HG02840 (cell line): ENCODE measurements around the gene FASTKD1.
"Not testable (repeated sequence)": the region's sequence is repeated elsewhere in the genome, so short reads cannot be mapped to it uniquely, and the experiment has no call there.

Source experiments
- ATAC-seq: cut with Tn5 transposase; IDR thresholded peaks from one replicate; pipeline ENCODE4 v1.9.1; 2021; ENCODE audit warnings: mild to moderate bottlenecking, moderate library complexity, moderate number of reproducible peaks; ENCODE audit not compliant: unreplicated experiment, low FRiP score

FASTKD1 gene, protein sequence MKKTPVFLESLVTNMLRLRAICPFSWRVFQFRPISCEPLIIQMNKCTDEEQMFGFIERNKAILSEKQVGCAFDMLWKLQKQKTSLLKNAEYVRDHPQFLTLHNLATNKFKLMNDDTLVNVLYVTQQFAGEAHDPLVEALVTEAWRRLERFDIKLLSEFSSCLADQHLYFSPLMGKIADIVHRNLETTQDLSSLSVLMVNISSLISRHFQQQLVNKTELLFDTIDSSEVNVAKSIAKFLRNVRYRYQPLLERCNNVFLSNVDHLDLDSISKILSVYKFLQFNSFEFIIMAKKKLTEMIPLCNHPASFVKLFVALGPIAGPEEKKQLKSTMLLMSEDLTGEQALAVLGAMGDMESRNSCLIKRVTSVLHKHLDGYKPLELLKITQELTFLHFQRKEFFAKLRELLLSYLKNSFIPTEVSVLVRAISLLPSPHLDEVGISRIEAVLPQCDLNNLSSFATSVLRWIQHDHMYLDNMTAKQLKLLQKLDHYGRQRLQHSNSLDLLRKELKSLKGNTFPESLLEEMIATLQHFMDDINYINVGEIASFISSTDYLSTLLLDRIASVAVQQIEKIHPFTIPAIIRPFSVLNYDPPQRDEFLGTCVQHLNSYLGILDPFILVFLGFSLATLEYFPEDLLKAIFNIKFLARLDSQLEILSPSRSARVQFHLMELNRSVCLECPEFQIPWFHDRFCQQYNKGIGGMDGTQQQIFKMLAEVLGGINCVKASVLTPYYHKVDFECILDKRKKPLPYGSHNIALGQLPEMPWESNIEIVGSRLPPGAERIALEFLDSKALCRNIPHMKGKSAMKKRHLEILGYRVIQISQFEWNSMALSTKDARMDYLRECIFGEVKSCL

DNA sequence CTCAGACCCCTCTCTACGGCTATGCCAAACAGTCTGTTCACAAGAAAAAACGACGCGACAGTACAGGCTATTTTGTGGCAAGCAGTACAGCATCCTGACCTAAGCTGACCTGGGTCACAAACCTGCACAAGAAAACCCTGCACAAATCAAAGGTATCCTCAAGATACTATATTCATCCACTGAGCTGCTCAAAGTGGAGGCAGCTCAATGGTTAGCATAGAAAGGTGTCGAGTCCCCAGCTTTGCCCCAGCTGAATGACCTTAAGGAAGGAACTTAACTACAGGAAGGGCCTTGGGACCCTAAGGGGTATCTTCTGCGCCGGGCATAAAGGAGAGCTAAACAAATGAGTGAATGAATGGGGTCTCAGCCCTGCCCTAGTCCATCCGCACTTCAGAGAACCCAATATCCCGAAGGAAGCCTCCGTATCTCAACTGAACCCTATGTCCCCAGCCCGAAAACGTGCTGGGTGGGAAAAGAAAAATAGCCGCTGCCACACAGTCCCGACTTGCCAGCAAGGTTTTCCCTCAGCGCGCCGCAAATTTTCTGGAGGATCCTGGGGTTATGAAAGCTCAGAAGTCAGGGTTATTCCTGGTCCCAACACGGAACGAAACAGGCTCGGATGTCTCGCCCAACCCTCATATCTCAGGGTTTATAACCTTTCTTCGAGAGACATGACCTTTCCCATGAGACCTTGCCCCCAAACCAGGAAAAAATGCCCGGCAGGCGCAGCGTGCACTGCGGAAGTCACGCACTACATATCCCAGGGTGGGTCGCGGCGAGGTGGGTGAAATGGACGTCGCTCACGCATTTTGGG lies at the start of gene FASTKD1:
TSS of gene FASTKD1 (minus strand) at position 706 of the 814 bp plus-strand sequence. CDS start 1,836 bp downstream, outside the sequence.
- ATAC-seq = peak; percentile 98

DNA sequence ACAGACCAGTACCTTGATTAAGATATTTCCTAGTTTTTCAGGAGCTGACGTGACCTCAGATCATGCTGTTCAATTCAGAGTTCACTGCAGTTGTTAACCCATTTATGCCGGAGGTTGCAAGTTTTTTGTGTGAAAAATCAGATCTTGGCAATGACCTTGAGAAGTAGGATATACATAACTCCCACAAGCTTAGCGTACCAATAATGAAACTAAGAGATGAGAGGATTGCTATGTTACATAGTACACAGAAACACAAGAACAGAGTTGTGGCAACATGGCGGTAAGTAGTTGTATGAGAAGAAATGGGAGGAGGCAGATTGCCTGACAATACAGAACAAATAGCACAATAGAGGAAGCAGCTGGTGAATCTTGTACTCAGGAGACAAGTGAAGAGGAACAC lies 49.6 kb upstream of the FASTKD1 start:
- ATAC-seq = no peak

DNA sequence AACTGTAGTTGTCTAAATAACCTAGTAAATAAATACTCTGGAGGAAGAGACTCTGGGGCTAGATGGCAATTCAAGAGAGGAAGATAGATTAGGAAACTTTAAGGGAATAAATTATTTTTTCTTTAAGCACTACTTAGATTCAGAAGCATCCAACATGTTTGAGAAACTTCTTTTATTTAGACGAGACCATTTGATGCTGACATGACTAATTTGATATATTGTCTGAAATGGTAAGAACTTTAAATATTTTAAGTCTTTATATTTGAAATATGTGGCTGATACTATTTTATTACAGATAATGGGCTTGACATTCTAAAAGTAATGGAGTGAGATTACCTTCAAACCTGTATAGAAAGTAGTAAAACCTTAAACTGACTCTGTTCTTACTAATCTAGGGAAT lies 46.8 kb upstream of the FASTKD1 start:
- ATAC-seq = no peak

DNA sequence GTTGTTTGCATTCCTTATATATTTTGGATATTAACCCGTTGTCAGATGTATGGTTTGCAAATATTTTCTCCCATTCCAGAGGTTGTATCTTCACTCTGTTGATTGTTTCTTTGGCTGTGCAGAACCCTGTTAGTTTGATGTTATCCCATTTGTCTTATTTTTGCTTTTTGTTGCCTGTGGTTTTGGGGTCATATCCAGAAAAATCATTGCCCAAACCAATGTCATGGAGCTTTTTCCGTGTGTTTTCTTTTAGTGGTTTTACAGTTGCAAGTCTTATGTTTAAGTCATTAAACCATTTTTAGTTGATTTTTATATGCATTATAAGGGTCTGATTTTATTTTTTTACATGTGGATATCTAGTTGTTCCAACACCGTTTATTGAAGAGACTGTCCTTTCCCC lies 46.3 kb upstream of the FASTKD1 start:
- ATAC-seq = no peak

DNA sequence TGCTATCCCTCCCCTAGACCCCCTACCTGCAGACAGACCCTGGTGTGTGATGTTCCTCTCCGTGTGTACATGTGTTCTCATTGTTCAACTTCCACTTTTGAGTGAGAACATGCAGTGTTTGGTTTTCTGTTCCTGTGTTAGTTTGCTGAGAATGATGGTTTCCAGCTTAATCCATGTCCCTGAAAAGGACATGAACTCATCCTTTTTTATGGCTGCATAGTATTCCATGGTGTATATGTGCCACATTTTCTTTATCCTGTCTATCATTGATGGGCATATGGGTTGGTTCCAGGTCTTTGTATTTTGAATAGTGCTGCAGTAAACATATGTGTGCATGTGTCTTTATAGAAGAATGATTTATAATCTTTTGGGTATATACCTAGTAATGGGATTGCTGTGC lies 42.3 kb upstream of the FASTKD1 start:
- not testable (repeated sequence) for ATAC-seq

DNA sequence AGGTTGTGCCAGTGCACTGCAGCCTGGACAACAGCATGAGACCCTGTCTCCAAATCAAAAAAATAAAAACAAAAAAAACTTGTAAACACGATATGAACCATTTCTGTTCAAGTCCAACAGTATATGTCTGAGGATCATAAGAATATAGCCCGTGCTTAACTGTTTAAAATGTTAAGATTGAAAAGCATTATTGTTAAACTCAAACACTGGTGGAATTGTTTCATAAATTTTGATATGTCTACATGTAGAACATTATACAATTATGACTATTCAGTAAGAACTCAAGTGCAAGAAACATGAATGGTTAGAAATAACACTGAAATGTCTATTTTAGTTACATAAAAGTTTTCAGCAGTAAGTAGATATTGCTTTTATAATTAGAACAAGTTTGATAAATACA lies 40.2 kb upstream of the FASTKD1 start:
- ATAC-seq = no peak

DNA sequence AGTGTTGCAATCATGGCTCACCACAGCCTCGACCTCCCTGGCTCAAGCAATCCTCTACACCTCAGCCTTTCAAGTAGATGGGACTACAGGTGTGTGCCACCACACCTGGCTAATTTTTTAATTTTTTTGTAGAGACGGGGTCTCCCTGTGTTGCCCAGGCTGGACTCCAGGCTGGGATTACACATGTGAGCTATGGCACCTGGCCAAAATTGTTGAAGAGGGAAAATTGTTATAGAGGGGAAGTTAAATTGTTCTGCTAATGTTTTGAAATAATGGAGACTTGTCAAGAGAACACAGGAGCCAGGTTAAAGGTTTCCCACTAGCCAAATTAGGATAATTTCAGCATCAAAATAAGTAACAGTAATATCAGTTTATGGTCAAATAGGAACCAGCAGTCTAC lies 35.6 kb upstream of the FASTKD1 start:
- no peak for ATAC-seq

DNA sequence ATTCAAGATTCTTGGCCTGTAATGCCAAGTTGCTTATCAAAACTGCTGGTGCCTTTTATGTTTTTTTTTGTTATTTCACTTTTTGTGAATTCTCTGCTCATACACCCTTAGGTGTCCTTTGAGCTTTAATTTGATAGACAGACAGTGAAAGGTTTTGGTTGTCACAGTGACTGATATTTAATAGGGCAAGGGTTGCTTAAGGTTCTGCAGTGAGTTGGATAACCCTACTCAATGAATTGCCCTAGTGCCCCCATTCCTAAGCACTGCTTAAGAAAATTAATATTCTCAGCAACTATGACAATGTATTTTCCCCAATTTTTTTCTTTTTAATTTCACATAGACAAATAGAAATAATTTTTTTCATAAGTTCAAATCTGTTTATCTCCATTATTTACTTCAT lies 25.9 kb upstream of the FASTKD1 start:
- no peak for ATAC-seq

DNA sequence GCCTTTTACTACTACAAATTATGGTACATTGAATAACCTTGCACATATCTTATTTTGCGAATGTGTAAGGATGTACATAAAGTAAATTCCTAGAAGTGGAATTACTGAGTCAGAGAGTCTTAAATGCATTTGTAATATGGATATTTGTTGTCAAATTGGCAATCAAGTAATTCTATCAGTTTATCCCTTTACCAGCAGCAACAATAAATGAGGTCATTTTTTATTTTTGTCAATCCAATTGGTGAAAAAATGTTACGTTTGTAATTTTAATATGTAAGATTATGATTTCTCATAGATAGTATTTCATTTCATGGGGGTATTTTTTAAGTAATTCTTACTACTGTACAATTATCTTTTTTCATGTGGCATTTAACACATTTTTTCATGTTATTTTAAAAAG lies 25.3 kb upstream of the FASTKD1 start:
- ATAC-seq = no peak

DNA sequence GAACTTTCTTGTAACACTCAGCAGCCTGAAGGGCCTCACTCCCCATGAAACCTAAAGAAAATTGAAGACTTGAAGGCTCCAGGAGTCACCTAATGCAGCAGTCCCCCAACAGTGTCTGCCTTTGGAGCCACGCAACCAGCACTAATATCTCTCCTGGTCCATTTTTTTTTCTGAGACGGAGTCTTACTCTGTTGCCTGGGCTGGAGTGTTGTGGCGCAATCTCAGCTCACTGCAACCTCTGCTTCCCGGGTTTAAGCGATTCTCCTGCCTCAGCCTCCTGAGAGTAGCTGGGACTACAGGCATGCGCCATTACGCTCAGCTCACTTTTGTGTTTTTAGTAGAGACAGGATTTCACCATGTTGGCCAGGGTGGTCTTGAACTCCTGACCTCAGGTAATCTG lies 22.9 kb upstream of the FASTKD1 start:
- not testable (repeated sequence) for ATAC-seq

DNA sequence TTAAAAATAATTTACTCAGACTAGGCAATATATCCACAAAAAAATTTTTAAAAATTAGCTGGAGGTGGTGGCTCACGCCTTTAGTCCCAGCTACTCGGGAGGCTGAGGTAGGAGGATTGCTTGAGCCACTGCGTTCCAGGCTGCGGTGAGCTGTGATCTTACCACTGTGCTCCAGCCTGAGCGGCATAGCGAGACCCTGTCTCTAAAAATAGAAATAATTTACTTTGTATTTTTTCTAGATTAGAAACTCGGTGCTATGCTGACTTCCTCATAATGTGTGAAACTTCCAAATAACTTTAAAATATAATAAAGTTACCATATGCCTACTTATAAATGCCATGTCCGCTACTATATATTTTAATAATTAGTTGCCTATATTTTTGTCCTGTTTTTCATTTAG lies 17.1 kb upstream of the FASTKD1 start:
- no peak for ATAC-seq

DNA sequence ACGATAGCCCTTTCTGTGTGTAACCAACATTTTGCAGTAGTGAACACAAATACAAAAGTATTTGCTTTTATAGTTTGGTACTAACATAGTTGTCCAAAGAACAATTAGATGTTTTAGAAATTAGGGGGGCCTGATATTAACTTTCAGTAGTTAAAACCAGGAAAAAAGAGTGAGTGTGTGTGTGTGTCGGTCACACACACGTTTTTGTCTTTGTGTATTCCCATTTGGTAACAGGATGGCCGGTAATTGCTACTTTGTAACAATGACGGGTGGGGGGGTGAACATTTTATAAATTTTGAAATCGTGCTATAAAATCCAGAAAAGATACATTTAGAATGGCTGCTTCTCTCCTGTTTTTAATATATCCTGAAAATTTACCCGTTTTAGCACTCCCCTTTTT lies 12.0 kb upstream of the FASTKD1 start:
- no peak for ATAC-seq

DNA sequence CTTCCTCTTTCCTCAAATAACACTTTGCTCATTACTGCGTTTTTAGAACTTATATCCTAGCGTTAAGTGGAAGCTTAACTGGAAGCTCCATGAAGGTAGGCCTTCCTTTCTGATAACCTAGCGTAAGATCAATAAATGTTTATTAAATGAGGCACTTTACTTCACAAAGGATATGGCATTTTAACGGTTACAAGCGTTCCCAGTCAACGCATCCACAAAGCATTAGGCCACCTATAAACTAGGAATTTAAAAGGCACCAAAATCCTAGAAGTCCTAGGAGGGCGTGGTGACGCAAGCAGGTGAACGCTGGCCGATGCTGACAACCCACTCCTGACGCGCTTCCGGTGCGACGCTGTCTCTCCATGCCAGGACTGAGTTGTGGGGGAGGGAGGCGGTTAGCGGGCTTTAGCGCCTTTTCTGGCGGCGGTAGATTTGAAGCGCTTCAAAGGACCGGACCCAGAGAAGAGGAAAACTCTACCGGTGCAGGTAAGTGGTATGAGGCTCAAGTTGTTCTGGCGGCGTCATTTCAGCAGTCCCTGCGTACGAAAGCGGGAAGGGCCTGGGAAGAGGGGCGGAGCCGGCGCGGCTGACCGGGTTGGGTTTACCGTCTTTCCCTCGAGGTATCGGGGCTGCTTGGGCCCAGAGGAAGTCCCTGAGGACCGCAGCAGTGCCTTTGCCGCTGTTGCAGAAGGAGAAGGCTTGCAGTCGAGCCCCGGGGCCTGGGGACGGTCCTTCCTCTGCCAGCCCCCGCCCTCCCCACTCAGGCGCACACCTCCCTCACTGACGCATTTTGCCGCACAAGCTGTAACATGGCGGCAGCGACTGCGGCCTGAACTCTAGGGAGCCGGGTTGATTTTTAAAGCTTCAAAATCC lies 10.6 kb upstream of the FASTKD1 start, which contains the start of gene PPIG:
TSS of gene PPIG (plus strand) at position 347 of the 873 bp plus-strand sequence. CDS start 19,691 bp downstream, outside the sequence.
- peak; percentile 88 for ATAC-seq

DNA sequence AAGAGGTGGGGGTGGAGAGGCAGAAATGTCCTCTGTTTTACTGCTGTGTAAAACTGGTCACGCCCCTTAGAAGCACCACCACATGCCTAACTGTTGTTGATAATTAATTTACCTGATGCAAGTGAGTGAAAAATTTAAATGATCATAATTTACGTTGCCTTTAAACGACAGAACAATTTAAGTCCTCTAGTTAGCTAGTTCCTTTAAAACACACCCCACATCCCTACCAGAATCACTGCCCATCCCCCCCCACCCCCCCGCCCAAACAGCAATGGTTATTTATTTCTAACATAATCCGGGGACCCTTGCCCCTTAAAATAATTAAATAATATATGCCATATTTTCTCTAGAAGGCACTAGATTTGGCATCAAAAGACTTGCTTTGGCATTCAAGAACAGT lies 9.9 kb upstream of the FASTKD1 start:
- no peak for ATAC-seq

DNA sequence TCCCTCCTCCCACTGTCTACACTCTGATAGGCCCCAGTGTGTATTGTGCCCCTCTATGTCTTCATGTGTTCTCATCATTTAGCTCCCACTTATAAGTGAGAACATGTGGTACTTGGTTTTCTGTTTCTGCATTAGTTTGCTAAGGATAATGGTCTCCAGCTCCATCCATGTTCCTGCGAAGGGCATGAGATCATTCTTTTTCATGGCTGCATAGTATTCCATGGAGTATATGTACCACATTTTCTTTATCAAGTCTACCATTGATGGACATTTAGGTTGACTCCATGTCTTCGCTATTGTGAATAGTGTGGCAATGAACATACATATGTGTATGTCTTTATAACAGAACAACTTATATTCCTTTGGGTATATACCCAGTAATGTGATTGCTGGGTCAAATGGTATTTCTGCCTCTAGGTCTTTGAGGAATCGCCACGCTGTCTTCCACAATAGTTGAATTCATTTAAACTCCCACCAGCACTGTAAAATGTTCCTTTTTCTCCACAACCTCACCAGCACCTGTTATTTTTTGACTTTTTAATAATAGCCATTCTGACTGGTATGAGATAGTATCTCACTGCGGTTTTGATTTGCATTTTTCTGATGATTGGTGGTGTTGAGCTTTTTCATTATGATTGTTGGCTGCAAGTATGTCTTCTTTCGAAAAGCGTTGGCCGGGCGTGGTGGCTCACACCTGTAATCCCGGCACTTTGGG lies 9.0 kb upstream of the FASTKD1 start:
- not testable (repeated sequence) for ATAC-seq

DNA sequence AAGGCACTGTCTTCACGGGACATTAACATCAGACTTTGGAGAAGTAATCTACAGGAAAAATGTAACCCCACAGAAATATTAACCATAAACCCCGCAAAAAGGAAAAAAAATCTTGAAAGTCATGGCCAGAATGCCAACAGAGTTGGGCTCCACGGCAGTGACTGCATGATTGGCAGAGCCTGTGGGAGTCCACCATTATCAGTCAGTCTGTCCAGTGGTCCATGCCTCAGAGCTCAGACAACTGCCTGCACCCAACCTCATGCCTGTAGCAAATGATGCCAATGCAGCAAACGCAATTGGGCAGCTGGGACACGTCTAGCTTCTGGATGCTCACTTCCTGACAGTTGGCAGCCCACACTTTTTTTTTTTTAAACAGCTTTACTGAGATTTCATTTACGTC lies 5.4 kb upstream of the FASTKD1 start:
- no peak for ATAC-seq

DNA sequence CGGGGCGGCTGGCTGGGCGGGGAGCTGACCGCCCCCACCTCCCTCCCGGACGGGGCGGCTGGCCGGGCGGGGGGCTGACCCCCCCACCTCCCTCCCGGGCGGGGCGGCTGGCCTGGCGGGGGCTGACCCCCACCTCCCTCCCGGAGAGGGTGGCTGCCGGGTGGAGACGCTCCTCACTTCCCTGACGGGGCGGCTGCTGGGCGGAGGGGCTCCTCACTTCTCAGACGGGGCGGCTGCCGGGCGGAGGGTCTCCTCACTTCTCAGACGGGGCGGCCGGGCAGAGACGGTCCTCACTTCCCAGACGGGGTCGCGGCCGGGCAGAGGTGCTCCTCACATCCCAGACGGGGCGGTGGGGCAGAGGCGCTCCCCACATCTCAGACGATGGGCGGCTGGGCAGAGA lies 1.6 kb upstream of the FASTKD1 start:
- ATAC-seq = not testable (repeated sequence)

DNA sequence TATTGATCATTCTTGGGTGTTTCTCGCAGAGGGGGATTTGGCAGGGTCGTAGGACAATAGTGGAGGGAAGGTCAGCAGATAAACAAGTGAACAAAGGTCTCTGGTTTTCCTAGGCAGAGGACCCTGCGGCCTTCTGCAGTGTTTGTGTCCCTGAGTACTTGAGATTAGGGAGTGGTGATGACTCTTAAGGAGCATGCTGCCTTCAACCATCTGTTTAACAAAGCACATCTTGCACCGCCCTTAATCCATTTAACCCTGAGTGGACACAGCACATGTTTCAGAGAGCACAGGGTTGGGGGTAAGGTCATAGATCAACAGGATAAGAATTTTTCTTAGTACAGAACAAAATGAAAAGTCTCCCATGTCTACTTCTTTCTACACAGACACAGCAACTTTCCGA lies 874 bp upstream of the FASTKD1 start:
- ATAC-seq = not testable (repeated sequence)

DNA sequence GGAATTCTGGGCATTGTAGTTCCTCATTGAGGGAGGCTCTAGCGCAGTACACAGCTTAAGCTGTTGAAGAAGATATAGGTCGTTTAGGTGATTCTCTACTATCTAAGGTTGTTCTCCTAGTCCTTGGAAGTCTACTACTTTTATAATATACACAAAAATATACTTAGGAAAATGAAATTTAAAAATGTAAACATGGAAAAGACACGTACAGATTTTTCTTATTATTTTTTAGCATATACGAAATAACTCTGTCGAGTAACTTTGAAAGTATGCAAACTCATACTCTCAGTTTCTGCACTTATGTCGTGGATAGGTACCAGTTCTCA lies 272 bp upstream of the FASTKD1 start:
- ATAC-seq = no peak
